Fibroblast of lung (primary cell): ENCODE data around the gene SH3RF1. TPM values are rescaled to one million over a fixed set of nuclear protein-coding genes. Genes with fewer than 3 reads are reported as not detected.

Source experiments
- DNase-seq, 2 donors: peaks; one replicate each; pipeline versions ENCODE4 v3.0.0 to v3.0.0-alpha.2; 2010; ENCODE audit warnings: low read depth in 2 of 2
- H2AFZ ChIP-seq: 2 replicates; pipeline ENCODE4 v1.5.1; 2012; ENCODE audit warnings: low read length, control low read depth, inconsistent platforms
- H3K27ac ChIP-seq: 2 replicates; pipeline ENCODE4 v1.5.1; 2011; ENCODE audit warnings: low read length, control low read depth; ENCODE audit not compliant: insufficient read depth
- H3K27me3 ChIP-seq: 2 replicates; pipeline ENCODE4 v1.5.1; 2011; ENCODE audit warnings: mild to moderate bottlenecking, low read length; ENCODE audit not compliant: control insufficient read depth, insufficient read depth
- H3K36me3 ChIP-seq: 2 replicates; pipeline ENCODE4 v1.5.1; 2011; ENCODE audit warnings: low read length; ENCODE audit not compliant: control insufficient read depth, insufficient read depth
- H3K4me1 ChIP-seq: 2 replicates; pipeline ENCODE4 v1.5.1; 2011; ENCODE audit warnings: low read length; ENCODE audit not compliant: control insufficient read depth, insufficient read depth; ENCODE audit errors: extremely low read depth
- H3K4me2 ChIP-seq: 2 replicates; pipeline ENCODE4 v1.5.1; 2011; ENCODE audit warnings: low read length, control low read depth; ENCODE audit not compliant: insufficient read depth; ENCODE audit errors: extremely low read depth
- H3K4me3 ChIP-seq, 4 experiments: fragments of 200-600 bp in 1 of 4; sonication (generic) in 1 of 4; replicated peaks in 1 of 4; 2 replicates each; pipeline ENCODE4 v1.5.1; 2011 to 2016; ENCODE audit warnings: low read length in 4 of 4, low read depth in 3 of 4, mild to moderate bottlenecking in 3 of 4, control low read depth in 2 of 4, inconsistent platforms in 1 of 4, mixed read lengths in 1 of 4; ENCODE audit not compliant: insufficient read depth in 1 of 4; ENCODE audit errors: control extremely low read depth in 1 of 4
- H3K79me2 ChIP-seq: 2 replicates; pipeline ENCODE4 v1.5.1; 2012; ENCODE audit warnings: mild to moderate bottlenecking, low read length, inconsistent platforms; ENCODE audit not compliant: control insufficient read depth, insufficient read depth
- H3K9ac ChIP-seq: 2 replicates; pipeline ENCODE4 v1.5.1; 2011; ENCODE audit warnings: mild to moderate bottlenecking, low read length, control low read depth; ENCODE audit not compliant: insufficient read depth
- H3K9me3 ChIP-seq: 2 replicates; pipeline ENCODE4 v1.5.1; 2012; ENCODE audit warnings: low read depth, low read length; ENCODE audit not compliant: control insufficient read depth, insufficient read depth
- H4K20me1 ChIP-seq: 2 replicates; pipeline ENCODE4 v1.5.1; 2011; ENCODE audit warnings: low read length; ENCODE audit not compliant: control insufficient read depth, insufficient read depth; ENCODE audit errors: extremely low read depth
- CTCF ChIP-seq, 2 donors: IDR thresholded peaks in 1 of 2; conservative IDR thresholded peaks in 1 of 2; 1 replicate in 1 of 2; 2 replicates in 1 of 2; pipeline ENCODE4 v1.5.1; 2011 to 2012; ENCODE audit warnings: low read length in 2 of 2, control low read depth in 1 of 2, inconsistent platforms in 1 of 2, low read depth in 1 of 2, mild to moderate bottlenecking in 1 of 2
- EZH2 ChIP-seq: IDR thresholded peaks from 2 replicates; pipeline ENCODE4 v1.5.1; 2012; ENCODE audit warnings: low read length, control low read depth, mild to moderate bottlenecking; ENCODE audit errors: missing control alignments
- polyA plus RNA-seq, 2 donors: library from polyadenylated mRNA; depleted of rRNA in 1 of 2; stranded (reverse) in 1 of 2; unstranded in 1 of 2; fragments of >200 nt; gene quantifications; 2 replicates each; pipeline ENCODE4 v1.2.1, GENCODE V29; 2011 to 2012; ENCODE audit warnings: missing spikeins in 1 of 2
- total RNA-seq: library from RNA; depleted of rRNA; stranded (reverse); fragments of >200 nt; gene quantifications from 2 replicates; pipeline ENCODE4 v1.2.1, GENCODE V29; 2014

Gene SH3RF1
- total and polyA plus RNA-seq, 2 donors (not counting 1 experiment from before 2014, with no cell fraction given), result 13.0 to 18.8 TPM

- H3K4me1 ChIP-seq, result peaks cover 7% of the 10 kb centered on the region
- DNase-seq, result peak in 1 of 2 donors; percentile 68
- H3K4me2 ChIP-seq, result no peak overlapping the region
Measured at GRCh38 chr4:169208516-169208915, 62.2 kb downstream of the SH3RF1 start.

GRCh38 chr4:169208090-169208455 is 62.7 kb downstream of the SH3RF1 start:
- Histone ChIP-seq H3K4me1 (peaks cover 6% of the 10 kb centered on the region), H3K4me2 (no peak overlapping the region), H4K20me1 (no peaks in the 10 kb centered on the region), H3K27ac (no peak overlapping the region), H3K27me3 (no peaks in the 10 kb centered on the region), H3K9ac (no peak overlapping the region), H3K36me3 (no peaks in the 10 kb centered on the region), H3K79me2 (peaks cover 28% of the 10 kb centered on the region), H2AFZ (no peak overlapping the region), H3K4me3 (no peak overlapping the region), H3K9me3 (no peaks in the 10 kb centered on the region)
- peak in 1 of 2 donors; percentile 73 for DNase-seq
- TF ChIP-seq CTCF (conservative IDR thresholded peaks at IDR 0.05 in 1 of 2, IDR thresholded peaks at IDR 0.05 in 1 of 2; ENCODE audit: low read depth in 1 of 2, low read length in 2 of 2) (no peak), EZH2 (no peak)

More at GRCh38 chr4:169208516-169208915, 62.2 kb downstream of the SH3RF1 start:
- peaks cover 28% of the 10 kb centered on the region for H3K79me2 ChIP-seq
- no peak overlapping the region for H3K27ac ChIP-seq
- H3K27me3 ChIP-seq, result no peaks in the 10 kb centered on the region
- no peaks in the 10 kb centered on the region for H3K9me3 ChIP-seq
- H3K36me3 ChIP-seq, result no peaks in the 10 kb centered on the region
- no peak overlapping the region for H3K4me3 ChIP-seq
- no peaks in the 10 kb centered on the region for H4K20me1 ChIP-seq
- H2AFZ ChIP-seq, result no peak overlapping the region
- no peak overlapping the region for H3K9ac ChIP-seq
- no peak for TF ChIP-seq CTCF (conservative IDR thresholded peaks at IDR 0.05 in 1 of 2, IDR thresholded peaks at IDR 0.05 in 1 of 2; ENCODE audit: low read depth in 1 of 2, low read length in 2 of 2)
- TF ChIP-seq EZH2, result no peak

- peak in 1 of 2 donors; percentile 50 for DNase-seq
- no peaks in the 10 kb centered on the region for H4K20me1 ChIP-seq
- no peak overlapping the region for H2AFZ ChIP-seq
- no peak for TF ChIP-seq EZH2
- no peak for TF ChIP-seq CTCF (conservative IDR thresholded peaks at IDR 0.05 in 1 of 2, IDR thresholded peaks at IDR 0.05 in 1 of 2; ENCODE audit: low read depth in 1 of 2, low read length in 2 of 2)
- no peak overlapping the region for H3K4me2 ChIP-seq
- H3K4me1 ChIP-seq, result peaks cover 4% of the 10 kb centered on the region
- H3K79me2 ChIP-seq, result peaks cover 31% of the 10 kb centered on the region
- no peaks in the 10 kb centered on the region for H3K27me3 ChIP-seq
- no peaks in the 10 kb centered on the region for H3K36me3 ChIP-seq
- no peak overlapping the region for H3K4me3 ChIP-seq
- H3K27ac ChIP-seq, result no peak overlapping the region
- no peaks in the 10 kb centered on the region for H3K9me3 ChIP-seq
- no peak overlapping the region for H3K9ac ChIP-seq
Measured at GRCh38 chr4:169207436-169208089, 63.2 kb downstream of the SH3RF1 start.
